Stimulated activated memory B cell treated with anti-CD40 and anti-IgM and Interleukin-4, amounts not matched to agents 10 μg/mL and 1 μg/mL and 100 μg/mL, for 72 hours (primary cell): ENCODE measurements around the gene STK40.

Source experiments
- ATAC-seq: fragments of 150-1000 bp; cut with Tn5 transposase; 2 replicates; pipeline ENCODE4 v1.10.0; 2021
- H3K27ac Mint-ChIP-seq: one replicate; pipeline ENCODE4 v1.8.0; 2022; ENCODE audit warnings: mild to moderate bottlenecking, mixed read lengths
- H3K27me3 Mint-ChIP-seq: one replicate; pipeline ENCODE4 v1.8.0; 2022; ENCODE audit warnings: mixed read lengths
- H3K36me3 Mint-ChIP-seq: one replicate; pipeline ENCODE4 v1.8.0; 2022; ENCODE audit warnings: mixed read lengths
- H3K4me1 Mint-ChIP-seq: one replicate; pipeline ENCODE4 v1.8.0; 2022; ENCODE audit warnings: mixed read lengths
- H3K4me3 Mint-ChIP-seq: one replicate; pipeline ENCODE4 v1.8.0; 2022; ENCODE audit warnings: mild to moderate bottlenecking, moderate library complexity, mixed read lengths
- H3K9me3 Mint-ChIP-seq: one replicate; pipeline ENCODE4 v1.8.0; 2022; ENCODE audit warnings: mixed read lengths

The STK40 gene

DNA sequence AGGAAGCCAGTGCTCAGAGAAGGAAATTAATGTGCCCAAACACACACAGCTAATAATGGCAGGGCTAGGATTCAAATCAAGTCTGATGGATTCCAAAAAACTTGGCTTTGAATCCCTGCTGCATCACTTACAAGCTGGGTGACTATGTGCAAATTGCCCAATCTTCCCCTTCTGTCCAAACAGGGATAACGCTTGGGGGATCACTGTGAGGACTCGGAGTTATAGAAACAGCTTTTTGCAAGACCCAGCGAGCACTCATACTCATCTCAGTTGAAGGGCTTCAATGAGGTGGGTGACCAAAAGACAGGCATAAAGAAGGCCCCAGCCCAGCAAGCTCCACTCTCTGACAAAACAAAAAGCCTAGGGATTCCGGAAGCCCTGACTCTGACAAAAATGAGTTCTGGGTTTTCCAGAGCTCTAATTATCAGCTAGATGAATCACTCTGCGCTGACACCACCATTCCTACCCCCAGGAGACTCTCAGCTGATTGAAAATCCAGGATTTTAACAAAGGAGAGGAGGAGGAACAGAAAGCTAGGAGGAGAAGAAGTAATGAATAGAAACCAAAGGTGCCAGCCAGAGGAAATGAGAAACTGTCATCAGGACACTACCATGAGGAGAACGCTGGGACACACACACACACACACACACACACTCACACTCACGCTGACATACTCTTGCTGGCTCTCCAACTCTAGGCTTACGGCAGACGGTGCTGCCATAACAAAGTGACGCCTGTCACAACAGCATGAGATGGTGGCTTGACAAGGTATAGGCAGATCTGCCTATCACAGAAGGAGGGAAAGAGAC, 1.6 kb upstream of the STK40 start:
- no peak for ATAC-seq
- Mint-ChIP-seq H3K4me3 (peak overlapping the region; percentile 78), H3K27ac (peak overlapping the region; percentile 92), H3K36me3 (peaks cover 27% of the 10 kb centered on the region), H3K27me3 (no peaks in the 10 kb centered on the region), H3K9me3 (no peaks in the 10 kb centered on the region), H3K4me1 (peaks cover 79% of the 10 kb centered on the region)

DNA sequence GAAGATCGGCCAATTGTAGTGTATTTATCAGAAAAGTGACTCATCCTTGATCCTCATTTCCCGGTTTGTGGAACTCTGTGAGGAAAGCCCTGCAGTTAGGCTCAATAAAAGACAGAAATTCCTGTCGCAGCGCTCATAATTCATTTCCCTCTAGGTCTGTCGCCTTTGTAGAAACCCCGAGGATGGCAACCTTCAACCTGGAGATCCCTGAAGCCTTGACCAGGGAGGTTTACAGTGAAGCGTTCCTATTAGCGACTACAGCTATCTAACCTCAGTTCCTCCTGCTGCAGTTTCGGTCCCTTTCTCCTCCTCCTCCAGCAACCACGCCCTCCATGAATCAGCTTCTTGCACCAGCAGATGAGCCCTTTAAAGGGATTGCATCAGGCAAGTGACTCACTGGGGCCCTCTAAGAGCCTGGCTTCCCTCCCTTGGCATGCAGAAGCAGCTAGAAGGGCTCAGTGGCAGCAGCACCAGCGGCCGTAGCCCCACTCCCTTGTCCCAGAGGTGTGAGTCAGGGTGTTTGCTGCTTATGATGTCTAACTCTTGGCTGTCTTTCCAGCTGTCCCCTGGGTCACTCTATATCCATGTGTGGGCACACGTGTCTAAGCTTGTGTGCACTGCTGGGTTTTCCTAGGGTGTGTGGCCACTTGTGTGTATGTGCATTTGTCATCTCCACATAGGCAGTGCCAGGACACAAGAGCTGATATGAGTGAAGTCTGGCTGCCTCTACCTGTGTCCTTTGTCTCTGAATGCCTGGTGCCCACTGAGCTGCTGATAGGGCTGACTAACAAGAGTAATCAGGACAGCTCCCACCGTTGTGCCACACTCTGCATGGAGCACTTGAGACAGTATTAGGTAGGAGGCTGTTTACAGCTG, 779 bp upstream of the STK40 start:
- peaks cover 27% of the 10 kb centered on the region for H3K36me3 Mint-ChIP-seq
- ATAC-seq = peak; percentile 80
- peak overlapping the region; percentile 78 for H3K4me3 Mint-ChIP-seq
- peaks cover 79% of the 10 kb centered on the region for H3K4me1 Mint-ChIP-seq
- H3K27ac Mint-ChIP-seq = peak overlapping the region; percentile 92
- H3K27me3 Mint-ChIP-seq = no peaks in the 10 kb centered on the region
- no peaks in the 10 kb centered on the region for H3K9me3 Mint-ChIP-seq

DNA sequence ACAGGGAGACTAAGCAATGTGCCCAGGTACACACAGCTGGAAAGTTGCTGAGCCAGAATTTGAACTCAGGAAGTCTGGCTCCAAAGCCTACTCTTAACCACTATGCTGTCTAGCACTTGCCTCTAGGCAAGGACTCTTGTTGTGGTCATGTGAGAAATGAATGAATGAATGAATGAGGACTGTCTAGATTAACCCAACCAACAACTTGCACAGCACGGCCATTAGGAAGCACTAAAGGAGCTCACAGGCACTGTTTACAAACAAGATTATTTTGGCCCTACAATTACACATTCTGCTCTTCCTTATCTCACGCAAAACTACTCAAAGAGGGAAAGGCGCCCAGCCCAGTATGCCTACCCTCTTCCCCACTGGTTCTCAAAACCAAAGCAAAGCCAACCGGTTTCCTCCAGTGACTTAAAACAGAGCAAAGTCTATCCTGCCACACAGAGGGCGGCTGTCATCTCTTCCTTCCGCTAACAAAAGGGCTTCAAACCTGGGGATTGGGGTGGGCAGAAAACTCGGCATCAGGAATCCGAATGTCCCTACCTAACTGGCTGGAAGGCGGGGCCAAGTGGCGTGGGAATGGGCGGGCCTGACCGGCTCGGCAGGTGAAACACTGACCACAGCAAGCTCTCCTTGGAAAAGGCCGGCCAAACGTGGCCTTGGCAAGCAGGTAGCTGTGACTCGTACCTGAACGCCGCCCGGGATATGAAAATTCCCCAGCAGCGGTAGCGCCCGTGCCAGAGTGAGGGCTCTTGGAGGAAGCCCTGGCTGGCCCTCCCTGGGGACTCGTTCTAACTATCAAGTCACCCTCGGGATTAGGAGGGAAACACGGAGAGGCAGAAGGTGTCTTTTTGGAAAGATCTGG, 948 bp downstream of the STK40 start:
- H3K27me3 Mint-ChIP-seq = no peaks in the 10 kb centered on the region
- no peak for ATAC-seq
- peaks cover 13% of the 10 kb centered on the region for H3K36me3 Mint-ChIP-seq
- peak overlapping the region; percentile 92 for H3K27ac Mint-ChIP-seq
- H3K9me3 Mint-ChIP-seq = no peaks in the 10 kb centered on the region
- peak overlapping the region; percentile 78 for H3K4me3 Mint-ChIP-seq
- peaks cover 77% of the 10 kb centered on the region for H3K4me1 Mint-ChIP-seq

DNA sequence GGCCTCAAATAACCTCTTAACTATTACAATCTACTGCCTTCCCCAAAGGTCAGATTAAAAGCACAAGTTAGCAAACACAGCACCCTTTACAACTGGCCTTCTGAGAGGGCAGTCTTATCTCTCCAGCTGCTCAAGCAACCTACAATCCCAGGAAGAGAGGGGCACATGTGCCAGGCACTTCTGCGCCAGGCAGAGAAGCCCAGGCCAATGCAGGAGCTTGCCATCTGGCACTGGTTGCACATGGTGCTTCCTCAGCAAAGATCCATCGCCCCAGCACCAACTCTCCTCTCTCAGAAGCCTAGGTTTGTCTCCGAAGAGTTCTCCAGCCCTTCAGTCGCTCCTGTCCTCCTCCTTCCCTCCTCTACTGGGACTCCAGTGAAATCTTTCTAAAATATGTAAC, 2.5 kb downstream of the STK40 start:
- Mint-ChIP-seq H3K4me3 (no peak overlapping the region), H3K9me3 (no peaks in the 10 kb centered on the region), H3K27me3 (no peaks in the 10 kb centered on the region), H3K36me3 (peaks cover 6% of the 10 kb centered on the region), H3K4me1 (peaks cover 78% of the 10 kb centered on the region), H3K27ac (peak overlapping the region; percentile 92)
- no peak for ATAC-seq

DNA sequence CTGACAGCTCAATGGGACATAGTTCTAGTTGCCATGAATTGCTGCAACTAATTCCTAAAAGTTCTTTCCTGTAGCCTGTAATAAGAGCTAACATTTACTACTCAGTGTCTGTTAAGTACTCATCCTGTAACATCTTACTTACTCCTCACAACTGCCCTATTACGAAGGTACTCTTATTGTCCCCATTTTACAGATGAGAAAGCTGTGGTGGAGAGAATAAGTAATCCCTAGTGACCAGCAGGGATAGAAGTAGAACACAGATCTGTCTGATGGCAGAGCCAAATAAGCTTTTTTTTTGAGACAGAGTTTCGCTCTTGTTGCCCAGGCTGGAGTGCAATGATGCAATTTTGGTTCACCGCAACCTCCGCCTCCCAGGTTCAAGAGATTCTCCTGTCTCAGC, 3.1 kb downstream of the STK40 start:
- peaks cover 81% of the 10 kb centered on the region for H3K4me1 Mint-ChIP-seq
- H3K4me3 Mint-ChIP-seq = no peak overlapping the region
- ATAC-seq = no peak
- no peaks in the 10 kb centered on the region for H3K27me3 Mint-ChIP-seq
- H3K9me3 Mint-ChIP-seq = no peaks in the 10 kb centered on the region
- H3K36me3 Mint-ChIP-seq = peaks cover 6% of the 10 kb centered on the region
- no peak overlapping the region for H3K27ac Mint-ChIP-seq

DNA sequence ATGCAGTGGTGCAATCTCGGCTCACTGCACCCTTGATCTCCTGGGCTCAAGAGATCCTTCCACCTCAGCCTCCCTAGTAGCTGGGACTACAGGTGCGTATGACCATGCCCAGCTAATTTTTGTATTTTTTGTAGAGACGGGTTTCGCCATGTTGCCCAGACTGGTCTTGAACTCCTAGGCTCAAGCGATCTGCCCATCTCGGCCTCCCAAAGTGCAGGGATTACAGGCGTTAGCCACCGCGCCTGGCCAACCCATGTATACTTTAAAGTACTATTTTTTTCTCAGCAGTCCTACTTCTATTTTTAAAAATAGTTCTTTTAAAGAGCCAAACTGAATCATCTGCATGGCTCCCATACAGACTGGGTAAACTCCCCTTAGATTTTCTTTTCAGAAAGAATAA, 3.5 kb downstream of the STK40 start:
- H3K9me3 Mint-ChIP-seq = no peaks in the 10 kb centered on the region
- peaks cover 6% of the 10 kb centered on the region for H3K36me3 Mint-ChIP-seq
- H3K4me3 Mint-ChIP-seq = no peak overlapping the region
- peaks cover 79% of the 10 kb centered on the region for H3K4me1 Mint-ChIP-seq
- ATAC-seq = no peak
- H3K27me3 Mint-ChIP-seq = no peaks in the 10 kb centered on the region
- peak overlapping the region; percentile 43 for H3K27ac Mint-ChIP-seq

DNA sequence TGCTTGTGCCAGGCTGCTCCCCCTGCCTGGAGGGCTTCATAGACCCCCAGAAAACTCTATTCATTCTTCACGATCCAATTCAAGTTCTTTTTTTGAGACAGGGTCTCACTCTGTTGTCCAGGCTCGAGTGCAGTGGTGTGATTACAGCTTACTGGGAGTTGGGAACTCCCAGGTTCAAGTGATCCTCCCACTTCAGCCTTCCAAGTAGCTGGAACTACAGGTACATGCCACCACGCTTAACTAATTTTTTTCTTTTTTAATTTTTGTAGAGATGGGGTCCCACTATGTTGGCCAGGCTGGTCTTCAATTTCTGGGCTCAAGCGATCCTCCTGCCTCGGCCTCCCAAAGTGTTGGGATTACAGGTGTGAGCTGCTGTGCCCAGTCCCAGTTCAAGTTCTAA, 4.3 kb downstream of the STK40 start:
- Mint-ChIP-seq H3K4me1 (peaks cover 71% of the 10 kb centered on the region), H3K36me3 (peaks cover 6% of the 10 kb centered on the region), H3K27ac (peak overlapping the region; percentile 43), H3K9me3 (no peaks in the 10 kb centered on the region), H3K4me3 (no peak overlapping the region), H3K27me3 (no peaks in the 10 kb centered on the region)
- ATAC-seq = no peak

DNA sequence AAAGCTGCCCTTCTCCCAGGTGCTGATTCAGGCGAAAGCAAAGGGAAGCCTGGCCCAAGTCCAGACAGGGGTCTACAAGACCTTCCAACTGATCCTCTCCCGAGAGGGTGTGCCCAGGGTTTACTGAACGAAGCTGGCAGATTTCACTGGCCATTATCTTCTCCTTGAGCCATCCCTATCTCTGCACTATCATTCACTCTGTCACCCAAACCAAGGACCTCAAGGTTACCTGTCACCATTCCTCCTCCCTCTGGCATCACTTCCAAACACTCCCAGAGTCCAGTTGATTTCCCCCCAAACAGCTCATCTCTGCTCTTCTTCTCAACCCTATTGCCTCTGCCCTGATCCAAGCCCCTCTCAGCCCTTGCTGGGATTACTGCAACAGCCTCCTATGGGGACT, 4.9 kb downstream of the STK40 start:
- H3K36me3 Mint-ChIP-seq = peaks cover 6% of the 10 kb centered on the region
- no peaks in the 10 kb centered on the region for H3K27me3 Mint-ChIP-seq
- no peak for ATAC-seq
- peaks cover 67% of the 10 kb centered on the region for H3K4me1 Mint-ChIP-seq
- H3K9me3 Mint-ChIP-seq = no peaks in the 10 kb centered on the region
- no peak overlapping the region for H3K4me3 Mint-ChIP-seq
- H3K27ac Mint-ChIP-seq = peak overlapping the region; percentile 43

DNA sequence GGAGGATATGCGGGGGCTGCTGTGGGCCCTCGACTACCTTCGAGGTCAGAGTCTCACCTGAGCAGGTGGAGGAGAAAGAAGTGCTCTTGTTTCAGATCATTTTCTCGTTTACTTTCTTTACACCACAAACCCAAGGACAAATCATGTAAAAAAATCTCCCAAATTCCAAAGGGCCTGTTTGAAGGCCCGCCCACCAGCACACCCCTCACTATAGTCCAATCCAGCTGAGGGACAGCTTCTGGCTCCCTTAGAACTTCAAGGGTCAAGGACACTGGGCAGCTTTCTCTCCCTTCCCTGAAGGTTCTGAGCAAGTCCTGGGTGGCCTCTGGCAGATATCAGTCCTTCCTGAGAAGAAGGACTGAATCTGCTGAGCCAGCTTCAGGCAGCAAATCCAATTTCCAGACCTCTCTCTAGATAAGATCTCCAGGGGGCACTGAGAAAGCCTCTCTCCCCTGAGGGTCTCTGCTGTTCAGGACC, 5.5 kb downstream of the STK40 start:
- Mint-ChIP-seq H3K36me3 (peaks cover 6% of the 10 kb centered on the region), H3K9me3 (no peaks in the 10 kb centered on the region), H3K27me3 (no peaks in the 10 kb centered on the region), H3K27ac (peak overlapping the region; percentile 43), H3K4me3 (no peak overlapping the region), H3K4me1 (peaks cover 68% of the 10 kb centered on the region)
- ATAC-seq = no peak

DNA sequence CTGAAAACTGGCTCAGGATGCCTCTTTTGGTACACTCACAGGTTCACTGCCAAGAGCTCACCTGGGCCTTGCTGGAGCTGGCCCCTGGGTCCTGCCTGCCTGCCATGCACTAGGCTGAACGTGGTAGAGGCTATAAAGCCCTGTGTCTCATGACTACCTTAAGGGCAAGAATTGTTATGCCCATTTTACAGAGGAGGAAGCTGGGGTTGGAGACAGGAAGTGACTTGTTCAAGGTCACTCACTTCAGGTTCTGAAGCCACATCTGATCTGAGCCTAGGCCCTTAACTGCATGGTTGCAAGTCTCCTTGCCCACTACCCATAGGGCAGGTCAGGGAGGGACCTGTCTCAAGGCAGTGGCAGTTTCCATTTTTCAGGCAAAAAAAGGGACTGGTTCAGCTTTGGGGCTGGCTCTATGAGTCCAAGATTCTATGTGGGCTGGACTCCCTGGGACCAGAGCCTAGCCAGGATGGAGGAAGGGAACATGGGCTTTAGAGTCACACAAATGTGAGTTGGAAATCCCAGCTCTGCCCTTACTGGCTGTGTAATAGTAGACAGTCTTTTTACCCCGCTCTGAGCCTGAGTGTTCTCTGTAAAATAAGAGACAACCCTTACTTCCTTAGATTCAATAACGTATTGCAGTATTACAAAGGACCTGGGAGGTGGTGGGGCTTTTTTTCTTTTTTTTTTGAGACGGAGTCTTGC, 7.8 kb downstream of the STK40 start:
- H3K27ac Mint-ChIP-seq = peak overlapping the region; percentile 74
- ATAC-seq = no peak
- H3K9me3 Mint-ChIP-seq = no peaks in the 10 kb centered on the region
- H3K27me3 Mint-ChIP-seq = no peaks in the 10 kb centered on the region
- no peak overlapping the region for H3K4me3 Mint-ChIP-seq
- peaks cover 6% of the 10 kb centered on the region for H3K36me3 Mint-ChIP-seq
- H3K4me1 Mint-ChIP-seq = peaks cover 69% of the 10 kb centered on the region

DNA sequence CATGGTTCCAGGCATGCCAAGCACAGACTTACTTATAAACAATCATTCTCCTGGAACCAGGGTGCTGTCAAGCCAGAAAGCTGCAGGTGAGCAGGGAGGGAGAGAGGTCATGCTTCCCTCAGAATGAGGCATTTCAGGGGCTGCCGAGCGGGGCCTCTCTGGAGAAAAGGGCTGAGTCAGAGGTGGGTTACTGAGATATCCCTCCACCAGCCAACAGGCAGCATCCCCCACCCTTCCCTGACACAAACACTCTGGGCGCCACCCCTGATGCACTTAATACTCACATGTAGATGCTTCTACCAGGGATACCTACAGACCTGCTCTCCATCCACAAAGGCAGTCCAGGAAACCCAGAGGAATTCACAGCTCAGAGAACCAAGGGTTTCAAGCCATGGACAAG, 13.1 kb downstream of the STK40 start:
- H3K4me3 Mint-ChIP-seq = no peak overlapping the region
- no peak for ATAC-seq
- H3K9me3 Mint-ChIP-seq = no peaks in the 10 kb centered on the region
- H3K36me3 Mint-ChIP-seq = peaks cover 1% of the 10 kb centered on the region
- no peaks in the 10 kb centered on the region for H3K27me3 Mint-ChIP-seq
- peak overlapping the region; percentile 97 for H3K27ac Mint-ChIP-seq
- H3K4me1 Mint-ChIP-seq = peaks cover 68% of the 10 kb centered on the region

DNA sequence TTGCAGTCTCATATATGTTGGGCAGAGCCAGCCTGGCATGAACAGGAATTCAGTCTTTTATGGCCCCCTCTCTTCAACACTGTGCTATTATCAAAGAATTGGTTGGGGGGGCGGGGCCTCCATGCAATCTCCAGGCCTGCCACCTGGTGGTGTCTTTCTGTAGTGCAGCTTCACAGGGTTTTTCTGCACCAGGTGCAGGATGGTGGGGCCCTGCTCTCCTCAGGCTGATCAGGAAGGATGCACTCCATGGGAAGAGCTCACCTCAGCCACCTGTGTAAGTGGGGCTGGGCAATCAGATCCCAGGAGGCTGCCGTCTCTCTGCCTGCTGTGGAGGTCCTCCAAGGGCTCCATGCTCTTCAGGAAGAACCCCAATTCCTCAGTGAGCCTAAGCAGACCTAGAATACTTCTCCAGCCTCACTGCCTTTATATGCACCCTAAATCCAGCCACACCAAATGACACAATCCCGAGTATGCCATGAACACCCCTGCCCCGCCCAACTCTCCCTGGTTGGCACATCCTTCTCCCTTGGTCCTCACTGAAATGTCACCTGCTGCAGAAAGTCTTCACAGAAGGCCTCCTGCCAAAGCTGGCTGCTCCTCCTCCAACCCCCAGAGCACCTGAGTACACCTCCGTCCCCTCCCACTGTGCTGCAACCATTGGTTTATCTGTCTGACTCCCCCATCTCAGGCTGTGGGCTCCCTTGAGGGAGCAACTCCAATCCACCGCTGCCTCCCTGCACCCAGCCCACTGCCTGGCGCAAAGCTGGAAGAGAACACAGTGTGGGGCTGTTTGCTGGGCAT, 16.5 kb downstream of the STK40 start:
- Mint-ChIP-seq H3K27ac (peak overlapping the region; percentile 26), H3K4me3 (no peak overlapping the region), H3K9me3 (no peaks in the 10 kb centered on the region), H3K4me1 (peaks cover 84% of the 10 kb centered on the region), H3K36me3 (peaks cover 6% of the 10 kb centered on the region), H3K27me3 (no peaks in the 10 kb centered on the region)
- peak; percentile 52 for ATAC-seq

DNA sequence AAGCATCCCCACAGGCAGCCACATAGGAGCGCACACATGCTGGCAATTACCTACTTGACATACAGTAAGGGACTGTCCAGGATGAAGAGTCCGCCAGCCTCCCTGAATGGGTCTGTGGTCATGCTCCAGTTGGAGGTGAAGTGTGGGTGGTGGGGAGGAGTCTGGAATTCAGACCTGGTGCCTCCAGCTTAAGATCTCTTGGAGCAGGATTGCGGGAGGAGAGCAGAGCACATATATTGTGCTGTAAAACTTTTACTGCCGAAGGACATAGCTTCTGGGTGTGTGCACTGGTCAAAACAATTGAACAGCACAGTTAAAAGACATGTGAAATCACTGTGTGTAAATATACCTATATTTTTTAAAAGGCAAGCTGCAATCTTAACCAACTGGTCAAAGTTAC, 17.9 kb downstream of the STK40 start:
- H3K27me3 Mint-ChIP-seq = no peaks in the 10 kb centered on the region

DNA sequence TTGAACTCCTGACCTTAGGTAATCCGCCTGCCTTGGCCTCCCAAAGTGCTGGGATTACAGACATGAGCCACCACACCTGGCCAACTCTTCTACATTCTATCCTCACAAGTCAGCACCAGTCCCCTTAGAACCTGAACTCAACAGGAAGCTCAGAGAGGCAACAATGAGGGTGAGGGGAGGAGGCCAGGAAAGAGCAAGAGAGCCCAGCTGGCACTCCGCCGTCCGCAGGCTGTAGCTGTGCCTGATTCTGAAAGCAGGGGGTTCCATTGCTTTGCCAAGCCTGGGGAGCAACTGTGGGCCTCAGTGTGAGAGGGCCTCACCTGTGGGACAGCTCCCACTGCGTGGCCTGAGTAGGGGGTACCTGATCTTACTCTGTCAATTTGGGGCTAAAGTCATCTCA, 18.7 kb downstream of the STK40 start:
- Mint-ChIP-seq H3K27ac (peak overlapping the region; percentile 59), H3K36me3 (peaks cover 15% of the 10 kb centered on the region), H3K9me3 (no peaks in the 10 kb centered on the region), H3K4me3 (no peak overlapping the region), H3K27me3 (no peaks in the 10 kb centered on the region), H3K4me1 (peaks cover 62% of the 10 kb centered on the region)
- ATAC-seq = no peak

More for the DNA sequence above, 17.9 kb downstream of the STK40 start:
- no peak overlapping the region for H3K27ac Mint-ChIP-seq
- H3K36me3 Mint-ChIP-seq = peaks cover 11% of the 10 kb centered on the region
- H3K4me1 Mint-ChIP-seq = peaks cover 69% of the 10 kb centered on the region
- ATAC-seq = no peak
- no peak overlapping the region for H3K4me3 Mint-ChIP-seq
- no peaks in the 10 kb centered on the region for H3K9me3 Mint-ChIP-seq
